HEK293 (cell line): ENCODE data around the gene DDX20.

Experiments used
- CTCF ChIA-PET: fragments of 350-600 bp; formaldehyde crosslinking; extraction: SDS; loops from one replicate; lab custom pipeline; 2021; ENCODE audit warnings: antibody characterized with exemption; lab: Yijun Ruan, JAX
- POLR2A ChIA-PET: fragments of 300-600 bp; formaldehyde crosslinking; extraction: SDS; loops from one replicate; lab custom pipeline; 2020; ENCODE audit warnings: antibody characterized with exemption, inconsistent platforms; lab: Yijun Ruan, JAX
- H3K27ac ChIP-seq: fragments of 200-500 bp; sonication (Bioruptor generic); 2 replicates; pipeline ENCODE4 v1.5.1; 2014; ENCODE audit warnings: low read depth, low read length, control low read depth, inconsistent platforms; ENCODE audit errors: extremely low read depth
- H3K36me3 ChIP-seq, 2 experiments: fragments of 200-500 bp in 1 of 2; sonication (Bioruptor generic) in 1 of 2; 1 replicate in 1 of 2; 2 replicates in 1 of 2; pipeline ENCODE4 v1.5.1; 2014 to 2017; ENCODE audit warnings: inconsistent platforms in 2 of 2, low read length in 2 of 2; ENCODE audit not compliant: control insufficient read depth in 2 of 2, insufficient read depth in 1 of 2
- H3K4me1 ChIP-seq: fragments of 200-500 bp; sonication (Bioruptor generic); 2 replicates; pipeline ENCODE4 v1.5.1; 2014; ENCODE audit warnings: mild to moderate bottlenecking, low read length, inconsistent platforms; ENCODE audit not compliant: control insufficient read depth, insufficient read depth
- H3K4me3 ChIP-seq: 2 replicates; pipeline ENCODE4 v1.5.1; 2011; ENCODE audit warnings: low read depth, mild to moderate bottlenecking, control low read depth, low read length, moderate library complexity
- H3K9me3 ChIP-seq: fragments of 200-500 bp; sonication (Bioruptor generic); 2 replicates; pipeline ENCODE4 v1.5.1; 2014; ENCODE audit warnings: low read depth, low read length, inconsistent platforms; ENCODE audit not compliant: control insufficient read depth, insufficient read depth
- GFI1B ChIP-seq: fragments of 450-650 bp; formaldehyde crosslinking; IDR thresholded peaks from 2 replicates; pipeline ENCODE4 v1.5.1; 2016; ENCODE audit warnings: missing biosample characterization, missing genetic modification characterization
- HIC1 ChIP-seq: fragments of 450-650 bp; formaldehyde crosslinking; IDR thresholded peaks from 2 replicates; pipeline ENCODE4 v1.5.1; 2016; ENCODE audit warnings: missing biosample characterization, missing genetic modification characterization
- KLF1 ChIP-seq: fragments of 450-650 bp; formaldehyde crosslinking; IDR thresholded peaks from 2 replicates; pipeline ENCODE4 v1.5.1; 2016; ENCODE audit warnings: missing biosample characterization, missing genetic modification characterization
- KLF17 ChIP-seq: fragments of 450-650 bp; formaldehyde crosslinking; IDR thresholded peaks from 2 replicates; pipeline ENCODE4 v1.5.1; 2016; ENCODE audit warnings: missing biosample characterization, missing genetic modification characterization
- MYNN ChIP-seq: fragments of 450-650 bp; formaldehyde crosslinking; IDR thresholded peaks from 2 replicates; pipeline ENCODE4 v1.5.1; 2016; ENCODE audit warnings: missing biosample characterization, missing genetic modification characterization, borderline replicate concordance
- PRDM4 ChIP-seq: fragments of 450-650 bp; formaldehyde crosslinking; IDR thresholded peaks from 2 replicates; pipeline ENCODE4 v1.5.1; 2017; ENCODE audit warnings: missing biosample characterization, missing genetic modification characterization
- SCRT1 ChIP-seq: fragments of 450-650 bp; formaldehyde crosslinking; IDR thresholded peaks from 2 replicates; pipeline ENCODE4 v1.5.1; 2016; ENCODE audit warnings: missing biosample characterization, missing genetic modification characterization, borderline replicate concordance
- SP2 ChIP-seq: fragments of 450-650 bp; formaldehyde crosslinking; IDR thresholded peaks from 2 replicates; pipeline ENCODE4 v1.5.1; 2016; ENCODE audit warnings: missing biosample characterization, missing genetic modification characterization
- ZFP69B ChIP-seq: fragments of 450-650 bp; formaldehyde crosslinking; IDR thresholded peaks from 2 replicates; pipeline ENCODE4 v1.5.1; 2016; ENCODE audit warnings: missing biosample characterization, missing genetic modification characterization
- ZNF155 ChIP-seq: fragments of 450-650 bp; formaldehyde crosslinking; IDR thresholded peaks from 2 replicates; pipeline ENCODE4 v1.5.1; 2016; ENCODE audit warnings: missing biosample characterization, missing genetic modification characterization
- ZNF16 ChIP-seq: fragments of 450-650 bp; formaldehyde crosslinking; IDR thresholded peaks from 2 replicates; pipeline ENCODE4 v1.5.1; 2016; ENCODE audit warnings: low read depth, missing biosample characterization, missing genetic modification characterization
- ZNF292 ChIP-seq: fragments of 450-650 bp; formaldehyde crosslinking; IDR thresholded peaks from 2 replicates; pipeline ENCODE4 v1.5.1; 2016; ENCODE audit warnings: low read depth, missing biosample characterization, missing genetic modification characterization, borderline replicate concordance
- ZNF473 ChIP-seq: fragments of 450-650 bp; formaldehyde crosslinking; IDR thresholded peaks from 2 replicates; pipeline ENCODE4 v1.5.1; 2017; ENCODE audit warnings: missing biosample characterization, missing genetic modification characterization
- ZNF529 ChIP-seq: fragments of 450-650 bp; formaldehyde crosslinking; IDR thresholded peaks from 2 replicates; pipeline ENCODE4 v1.5.1; 2017; ENCODE audit warnings: missing genetic modification characterization, missing biosample characterization; ENCODE audit not compliant: insufficient replicate concordance
- ZNF580 ChIP-seq: fragments of 450-650 bp; formaldehyde crosslinking; IDR thresholded peaks from 2 replicates; pipeline ENCODE4 v1.5.1; 2016; ENCODE audit warnings: missing biosample characterization, missing genetic modification characterization
- ZNF777 ChIP-seq: fragments of 450-650 bp; formaldehyde crosslinking; IDR thresholded peaks from 2 replicates; pipeline ENCODE4 v1.5.1; 2017; ENCODE audit warnings: missing biosample characterization, missing genetic modification characterization, borderline replicate concordance
- ZSCAN23 ChIP-seq: fragments of 450-650 bp; formaldehyde crosslinking; IDR thresholded peaks from 2 replicates; pipeline ENCODE4 v1.5.1; 2016; ENCODE audit warnings: missing biosample characterization, missing genetic modification characterization
- TF ChIP-seq, protein P1 (sequence below): fragments of 450-650 bp; formaldehyde crosslinking; IDR thresholded peaks from 2 replicates; pipeline ENCODE4 v1.5.1; 2016; ENCODE audit warnings: missing biosample characterization, missing genetic modification characterization
- TF ChIP-seq, protein P2 (sequence below): fragments of 450-650 bp; formaldehyde crosslinking; IDR thresholded peaks from 2 replicates; pipeline ENCODE4 v1.5.1; 2016; ENCODE audit warnings: missing biosample characterization, missing genetic modification characterization
- TF ChIP-seq, protein P3 (sequence below): fragments of 450-650 bp; formaldehyde crosslinking; IDR thresholded peaks from 2 replicates; pipeline ENCODE4 v1.5.1; 2017; ENCODE audit warnings: missing biosample characterization, missing genetic modification characterization
- TF ChIP-seq, protein P4 (sequence below): fragments of 450-650 bp; formaldehyde crosslinking; IDR thresholded peaks from 2 replicates; pipeline ENCODE4 v1.5.0; 2017; ENCODE audit warnings: missing biosample characterization, missing genetic modification characterization, borderline replicate concordance

The DDX20 gene

GRCh38 chr1:111738436-111739193, 17.1 kb upstream of the DDX20 start:
- Histone ChIP-seq H3K9me3 (no peaks in the 10 kb centered on the region), H3K4me3 (peak overlapping the region; percentile 57), H3K36me3 (no peaks in the 10 kb centered on the region), H3K4me1 (peaks cover 21% of the 10 kb centered on the region), H3K27ac (peak overlapping the region; percentile 92)
- ChIA-PET CTCF (interaction anchor here (1.2 to 6.0 kb wide), 4 partner anchors 9 to 258 kb away, joined by 9 to 44 read pairs (median 22); no protein-coding TSS in a partner anchor), POLR2A (interaction anchor here (0.6 to 2.3 kb wide), 10 partner anchors 11 to 289 kb away, joined by 3 to 13 read pairs (median 4); partner anchors contain the start of genes ATP5PB, DDX20, RAP1A and WDR77)
- TF ChIP-seq ZNF292 (tag by site-specific recombination) (no peak), KLF1 (peak; percentile 80), GFI1B (tag by site-specific recombination) (no peak), KLF17 (tag by site-specific recombination) (peak; percentile 36), SCRT1 (tag by site-specific recombination) (no peak), SP2 (tag by site-specific recombination) (peak; percentile 76), ZFP69B (tag by site-specific recombination) (0 out of 2 replicates have a peak, but pooled peaks have one; percentile 76), ZNF777 (tag by site-specific recombination) (peak; percentile 74; the same call in 1 of the 2 replicates), HIC1 (tag by site-specific recombination) (no peak; the same call in 1 of the 2 replicates), ZSCAN23 (tag by site-specific recombination) (no peak), PRDM4 (tag by site-specific recombination) (no peak), ZNF16 (tag by site-specific recombination) (no peak), ZNF473 (tag by site-specific recombination) (no peak), ZNF529 (tag by site-specific recombination) (no peak), ZNF580 (tag by site-specific recombination) (no peak), ZNF155 (no peak), MYNN (tag by site-specific recombination) (no peak)
- TF ChIP-seq, protein P1, sequence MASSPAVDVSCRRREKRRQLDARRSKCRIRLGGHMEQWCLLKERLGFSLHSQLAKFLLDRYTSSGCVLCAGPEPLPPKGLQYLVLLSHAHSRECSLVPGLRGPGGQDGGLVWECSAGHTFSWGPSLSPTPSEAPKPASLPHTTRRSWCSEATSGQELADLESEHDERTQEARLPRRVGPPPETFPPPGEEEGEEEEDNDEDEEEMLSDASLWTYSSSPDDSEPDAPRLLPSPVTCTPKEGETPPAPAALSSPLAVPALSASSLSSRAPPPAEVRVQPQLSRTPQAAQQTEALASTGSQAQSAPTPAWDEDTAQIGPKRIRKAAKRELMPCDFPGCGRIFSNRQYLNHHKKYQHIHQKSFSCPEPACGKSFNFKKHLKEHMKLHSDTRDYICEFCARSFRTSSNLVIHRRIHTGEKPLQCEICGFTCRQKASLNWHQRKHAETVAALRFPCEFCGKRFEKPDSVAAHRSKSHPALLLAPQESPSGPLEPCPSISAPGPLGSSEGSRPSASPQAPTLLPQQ (tag by site-specific recombination): peak; percentile 94
- TF ChIP-seq, protein P2, sequence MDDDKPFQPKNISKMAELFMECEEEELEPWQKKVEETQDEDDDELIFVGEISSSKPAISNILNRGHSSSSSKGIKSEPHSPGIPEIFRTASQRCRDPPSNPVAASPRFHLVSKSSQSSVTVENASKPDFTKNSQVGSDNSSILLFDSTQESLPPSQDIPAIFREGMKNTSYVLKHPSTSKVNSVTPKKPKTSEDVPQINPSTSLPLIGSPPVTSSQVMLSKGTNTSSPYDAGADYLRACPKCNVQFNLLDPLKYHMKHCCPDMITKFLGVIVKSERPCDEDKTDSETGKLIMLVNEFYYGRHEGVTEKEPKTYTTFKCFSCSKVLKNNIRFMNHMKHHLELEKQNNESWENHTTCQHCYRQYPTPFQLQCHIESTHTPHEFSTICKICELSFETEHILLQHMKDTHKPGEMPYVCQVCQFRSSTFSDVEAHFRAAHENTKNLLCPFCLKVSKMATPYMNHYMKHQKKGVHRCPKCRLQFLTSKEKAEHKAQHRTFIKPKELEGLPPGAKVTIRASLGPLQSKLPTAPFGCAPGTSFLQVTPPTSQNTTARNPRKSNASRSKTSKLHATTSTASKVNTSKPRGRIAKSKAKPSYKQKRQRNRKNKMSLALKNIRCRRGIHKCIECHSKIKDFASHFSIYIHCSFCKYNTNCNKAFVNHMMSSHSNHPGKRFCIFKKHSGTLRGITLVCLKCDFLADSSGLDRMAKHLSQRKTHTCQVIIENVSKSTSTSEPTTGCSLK: no peak
- TF ChIP-seq, protein P3, sequence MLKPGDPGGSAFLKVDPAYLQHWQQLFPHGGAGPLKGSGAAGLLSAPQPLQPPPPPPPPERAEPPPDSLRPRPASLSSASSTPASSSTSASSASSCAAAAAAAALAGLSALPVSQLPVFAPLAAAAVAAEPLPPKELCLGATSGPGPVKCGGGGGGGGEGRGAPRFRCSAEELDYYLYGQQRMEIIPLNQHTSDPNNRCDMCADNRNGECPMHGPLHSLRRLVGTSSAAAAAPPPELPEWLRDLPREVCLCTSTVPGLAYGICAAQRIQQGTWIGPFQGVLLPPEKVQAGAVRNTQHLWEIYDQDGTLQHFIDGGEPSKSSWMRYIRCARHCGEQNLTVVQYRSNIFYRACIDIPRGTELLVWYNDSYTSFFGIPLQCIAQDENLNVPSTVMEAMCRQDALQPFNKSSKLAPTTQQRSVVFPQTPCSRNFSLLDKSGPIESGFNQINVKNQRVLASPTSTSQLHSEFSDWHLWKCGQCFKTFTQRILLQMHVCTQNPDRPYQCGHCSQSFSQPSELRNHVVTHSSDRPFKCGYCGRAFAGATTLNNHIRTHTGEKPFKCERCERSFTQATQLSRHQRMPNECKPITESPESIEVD (tag by site-specific recombination): no peak
- TF ChIP-seq, protein P4, sequence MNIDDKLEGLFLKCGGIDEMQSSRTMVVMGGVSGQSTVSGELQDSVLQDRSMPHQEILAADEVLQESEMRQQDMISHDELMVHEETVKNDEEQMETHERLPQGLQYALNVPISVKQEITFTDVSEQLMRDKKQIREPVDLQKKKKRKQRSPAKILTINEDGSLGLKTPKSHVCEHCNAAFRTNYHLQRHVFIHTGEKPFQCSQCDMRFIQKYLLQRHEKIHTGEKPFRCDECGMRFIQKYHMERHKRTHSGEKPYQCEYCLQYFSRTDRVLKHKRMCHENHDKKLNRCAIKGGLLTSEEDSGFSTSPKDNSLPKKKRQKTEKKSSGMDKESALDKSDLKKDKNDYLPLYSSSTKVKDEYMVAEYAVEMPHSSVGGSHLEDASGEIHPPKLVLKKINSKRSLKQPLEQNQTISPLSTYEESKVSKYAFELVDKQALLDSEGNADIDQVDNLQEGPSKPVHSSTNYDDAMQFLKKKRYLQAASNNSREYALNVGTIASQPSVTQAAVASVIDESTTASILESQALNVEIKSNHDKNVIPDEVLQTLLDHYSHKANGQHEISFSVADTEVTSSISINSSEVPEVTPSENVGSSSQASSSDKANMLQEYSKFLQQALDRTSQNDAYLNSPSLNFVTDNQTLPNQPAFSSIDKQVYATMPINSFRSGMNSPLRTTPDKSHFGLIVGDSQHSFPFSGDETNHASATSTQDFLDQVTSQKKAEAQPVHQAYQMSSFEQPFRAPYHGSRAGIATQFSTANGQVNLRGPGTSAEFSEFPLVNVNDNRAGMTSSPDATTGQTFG (tag by site-specific recombination): no peak
